HG03139 (cell line): ENCODE measurements around the gene EIPR1.
"Not testable (repeated sequence)": the region's sequence is repeated elsewhere in the genome, so short reads cannot be mapped to it uniquely, and the experiment has no call there.

Source experiments
- ATAC-seq: cut with Tn5 transposase; IDR thresholded peaks from one replicate; pipeline ENCODE4 v1.9.1; 2021; ENCODE audit not compliant: unreplicated experiment

EIPR1 gene

GRCh38 chr2:3403587-3404334 is 26.1 kb upstream of the EIPR1 start:
- ATAC-seq: peak; percentile 98

DNA sequence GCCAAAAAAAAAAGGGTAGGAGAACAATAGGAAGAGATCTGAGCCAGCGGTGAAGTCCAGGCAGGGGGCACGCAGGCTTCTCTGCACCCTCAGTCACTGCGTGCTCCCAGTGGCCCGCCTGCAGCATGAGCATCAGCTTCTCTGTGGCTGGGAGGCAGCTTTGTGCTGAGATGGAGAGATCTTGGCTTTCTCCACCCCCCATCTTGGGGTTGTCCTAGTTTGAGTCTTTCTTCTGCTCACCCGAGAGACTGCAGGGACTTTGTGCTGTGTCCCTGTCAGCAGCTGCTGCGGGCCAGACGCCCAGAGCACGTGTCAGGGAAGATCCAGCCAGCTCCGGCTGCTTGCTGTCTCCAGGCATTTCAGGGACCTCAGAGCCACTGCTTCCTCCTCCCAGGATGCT is 22.2 kb upstream of the EIPR1 start:
- ATAC-seq: no peak

DNA sequence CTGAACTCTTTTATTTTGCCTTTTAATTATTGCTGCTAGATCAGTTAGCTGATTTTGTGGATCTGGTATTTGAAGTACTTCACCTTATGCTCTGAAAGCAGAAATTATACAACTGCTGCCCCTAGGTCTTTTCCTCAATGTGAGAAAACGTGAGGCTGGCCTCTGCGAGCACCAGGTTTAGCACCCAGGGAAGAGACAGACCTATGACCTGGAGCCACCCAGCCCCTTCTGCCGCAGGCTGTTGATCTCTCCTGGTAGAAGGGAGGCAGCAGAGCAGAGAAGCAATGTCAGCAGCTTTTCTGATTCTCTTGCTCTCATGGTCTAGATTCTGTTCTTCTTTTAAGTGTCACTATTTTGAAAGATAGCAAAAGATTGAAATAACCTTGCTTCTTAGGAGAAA is 21.8 kb upstream of the EIPR1 start:
- no peak for ATAC-seq

DNA sequence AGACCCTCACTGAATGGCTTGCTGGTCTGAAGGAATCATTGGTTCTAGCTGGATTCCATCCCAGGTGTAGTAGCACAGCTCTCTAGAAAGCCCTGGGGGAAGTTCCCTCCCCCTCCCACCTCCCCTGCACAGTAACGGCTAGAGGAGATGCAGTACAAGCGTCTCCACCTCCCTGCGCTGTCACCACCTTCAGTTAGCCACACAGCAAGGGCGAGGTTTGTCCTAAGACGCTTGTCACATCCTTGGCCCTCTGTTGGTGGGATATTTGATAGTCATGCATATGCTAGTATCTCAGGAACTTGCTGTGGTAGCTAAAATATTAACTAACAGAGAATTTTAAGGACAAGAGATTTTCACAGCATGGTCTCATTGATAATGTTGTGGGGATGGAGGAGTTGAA is 21.2 kb upstream of the EIPR1 start:
- no peak for ATAC-seq

- ATAC-seq: no peak
These were observed 19.4 kb upstream of the EIPR1 start for GRCh38 chr2:3396920-3397559.

DNA sequence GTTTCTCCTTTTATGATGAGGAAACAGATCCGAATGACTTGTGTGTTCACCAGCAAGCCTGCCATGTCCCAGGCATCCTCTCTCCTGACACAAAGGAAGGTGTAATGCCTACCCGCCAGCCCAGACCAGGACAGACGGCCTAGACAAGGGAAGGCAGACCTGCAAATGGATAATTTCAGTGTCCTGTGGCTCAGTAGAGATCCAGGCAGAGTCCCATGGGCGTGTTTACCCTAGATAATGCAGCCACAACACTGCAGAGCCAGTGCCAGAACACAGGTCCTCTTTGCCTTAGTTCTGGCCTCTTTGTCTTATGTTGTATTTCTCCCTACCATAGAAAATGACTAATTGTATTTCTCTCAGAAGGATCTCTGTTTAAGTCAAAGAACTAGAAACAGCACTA is 14.6 kb upstream of the EIPR1 start:
- ATAC-seq: no peak

GRCh38 chr2:3390041-3390440 is 12.4 kb upstream of the EIPR1 start:
- ATAC-seq: no peak

DNA sequence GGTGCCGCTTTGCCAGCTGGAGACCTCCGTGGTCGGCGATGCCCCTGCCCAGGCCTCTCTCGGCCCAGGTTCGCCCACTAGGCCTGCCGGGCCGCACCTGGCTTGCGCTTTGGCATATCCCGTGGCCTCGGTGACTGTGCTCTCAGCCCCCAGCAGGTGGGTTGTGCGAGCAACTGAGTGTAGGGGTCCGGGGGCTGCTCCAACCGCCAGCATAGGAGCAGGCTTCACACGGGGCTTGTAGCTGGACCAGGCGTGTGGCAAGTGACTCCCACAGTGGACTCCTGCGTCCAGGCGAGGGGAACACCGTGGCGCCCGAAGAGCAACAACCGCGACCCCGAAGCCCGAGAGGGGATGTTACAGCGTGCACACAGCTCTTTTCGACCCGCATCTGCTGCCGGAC is 11.6 kb upstream of the EIPR1 start:
- ATAC-seq: no peak

DNA sequence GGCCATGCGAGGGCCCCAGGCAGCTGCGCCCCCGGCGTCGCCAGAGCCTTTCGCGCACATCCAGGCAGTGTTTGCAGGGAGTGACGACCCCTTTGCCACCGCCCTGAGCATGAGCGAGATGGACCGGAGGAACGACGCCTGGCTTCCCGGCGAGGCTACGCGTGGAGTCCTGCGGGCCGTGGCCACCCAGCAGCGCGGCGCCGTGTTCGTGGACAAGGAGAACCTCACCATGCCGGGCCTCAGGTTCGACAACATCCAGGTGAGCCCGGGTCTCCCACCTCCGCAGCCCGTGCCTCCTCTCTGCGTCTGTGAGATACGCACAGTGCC is 10.8 kb upstream of the EIPR1 start:
- ATAC-seq: no peak

DNA sequence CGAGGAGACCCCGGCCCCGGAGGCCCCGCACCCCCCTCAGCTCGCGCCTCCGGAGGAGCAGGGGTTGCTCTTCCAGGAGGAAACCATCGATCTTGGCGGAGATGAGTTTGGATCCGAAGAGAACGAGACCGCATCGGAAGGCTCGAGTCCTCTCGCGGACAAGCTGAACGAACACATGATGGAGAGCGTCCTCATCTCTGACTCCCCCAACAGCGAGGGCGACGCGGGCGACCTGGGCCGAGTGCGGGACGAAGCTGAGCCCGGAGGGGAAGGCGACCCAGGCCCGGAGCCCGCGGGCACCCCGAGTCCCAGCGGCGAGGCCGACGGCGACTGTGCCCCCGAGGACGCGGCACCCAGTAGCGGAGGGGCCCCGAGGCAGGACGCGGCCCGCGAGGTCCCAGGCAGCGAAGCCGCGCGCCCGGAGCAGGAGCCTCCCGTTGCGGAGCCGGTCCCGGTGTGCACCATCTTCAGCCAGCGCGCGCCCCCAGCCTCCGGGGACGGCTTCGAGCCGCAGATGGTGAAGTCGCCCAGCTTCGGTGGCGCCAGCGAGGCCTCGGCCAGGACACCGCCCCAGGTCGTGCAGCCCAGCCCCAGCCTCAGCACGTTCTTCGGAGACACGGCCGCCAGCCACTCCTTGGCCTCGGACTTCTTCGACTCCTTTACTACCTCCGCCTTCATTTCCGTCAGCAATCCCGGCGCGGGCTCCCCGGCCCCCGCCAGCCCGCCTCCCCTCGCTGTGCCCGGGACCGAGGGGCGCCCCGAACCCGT is 10.2 kb upstream of the EIPR1 start:
- no peak for ATAC-seq

GRCh38 chr2:3387011-3387410 is 9.4 kb upstream of the EIPR1 start:
- ATAC-seq: no peak

DNA sequence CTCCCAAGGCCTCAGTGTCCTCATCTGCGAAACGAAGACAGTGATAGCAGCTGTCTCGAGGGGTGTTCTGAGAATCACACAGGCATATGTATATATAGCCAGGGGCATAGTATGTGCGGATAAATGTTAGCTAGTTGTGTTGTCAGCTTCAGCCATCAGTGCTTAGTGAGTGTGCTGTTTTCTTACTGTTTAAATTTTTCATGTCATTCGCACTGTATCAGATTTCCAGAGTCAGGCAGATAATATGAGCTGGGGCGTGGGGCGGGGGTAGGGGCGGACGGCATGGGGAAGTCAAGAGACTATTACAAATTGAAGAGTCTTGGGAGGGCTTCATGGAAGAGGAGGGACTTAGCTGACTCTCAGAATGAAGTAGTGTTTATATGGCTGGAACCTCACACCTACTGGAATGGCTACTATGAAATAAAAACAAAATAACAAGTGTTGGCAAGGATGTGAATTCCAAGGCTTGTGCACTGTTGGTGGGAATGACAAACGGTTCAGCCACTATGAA is 8.9 kb upstream of the EIPR1 start:
- no peak for ATAC-seq

GRCh38 chr2:3379647-3380534 is 2.3 kb upstream of the EIPR1 start, which contains the start of gene TRAPPC12:
Gene TRAPPC12 (plus strand): TSS chr2:3379694. CDS start chr2:3387624, 7,930 bp downstream.
- peak; percentile 69 for ATAC-seq

DNA sequence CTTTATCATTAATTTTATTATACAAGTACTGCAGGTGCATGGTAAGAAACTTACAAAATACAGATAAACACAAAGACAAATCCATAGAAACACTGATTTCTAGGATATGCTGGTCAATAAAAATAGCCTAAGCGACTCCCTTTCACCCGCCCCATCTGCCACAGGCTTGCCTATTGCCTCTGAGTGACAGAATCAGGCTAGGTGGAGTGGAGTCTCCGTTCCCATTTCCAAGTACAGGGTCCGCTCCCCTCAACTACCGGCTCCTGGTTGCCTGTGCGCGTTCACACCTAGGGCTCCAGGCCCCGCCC is 1.7 kb upstream of the EIPR1 start:
- no peak for ATAC-seq

GRCh38 chr2:3377279-3377611 is 373 bp downstream of the EIPR1 start:
- ATAC-seq: peak; percentile 17

DNA sequence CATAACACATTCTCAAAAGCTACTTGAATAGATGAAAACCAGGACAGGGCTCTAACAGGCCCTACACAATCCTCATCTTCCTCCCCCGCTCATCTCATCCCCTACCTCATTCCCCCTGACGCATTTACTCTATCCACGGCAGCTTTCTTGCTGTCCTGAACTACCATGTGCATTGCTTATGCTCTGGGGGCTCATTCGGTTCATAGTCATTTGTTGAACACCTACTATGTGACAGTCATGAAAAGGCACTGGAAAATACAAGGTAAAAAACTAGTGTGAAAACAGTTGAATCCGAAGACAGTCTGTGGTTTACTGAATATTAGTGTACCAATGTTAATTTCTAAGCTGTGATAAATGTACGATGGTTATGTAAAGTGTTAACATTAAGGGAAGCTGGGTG is 797 bp downstream of the EIPR1 start:
- no peak for ATAC-seq

GRCh38 chr2:3369340-3370181 is 8.1 kb downstream of the EIPR1 start:
- ATAC-seq: not testable (repeated sequence)

- ATAC-seq: no peak
These were observed 9.3 kb downstream of the EIPR1 start for GRCh38 chr2:3368261-3368722.

DNA sequence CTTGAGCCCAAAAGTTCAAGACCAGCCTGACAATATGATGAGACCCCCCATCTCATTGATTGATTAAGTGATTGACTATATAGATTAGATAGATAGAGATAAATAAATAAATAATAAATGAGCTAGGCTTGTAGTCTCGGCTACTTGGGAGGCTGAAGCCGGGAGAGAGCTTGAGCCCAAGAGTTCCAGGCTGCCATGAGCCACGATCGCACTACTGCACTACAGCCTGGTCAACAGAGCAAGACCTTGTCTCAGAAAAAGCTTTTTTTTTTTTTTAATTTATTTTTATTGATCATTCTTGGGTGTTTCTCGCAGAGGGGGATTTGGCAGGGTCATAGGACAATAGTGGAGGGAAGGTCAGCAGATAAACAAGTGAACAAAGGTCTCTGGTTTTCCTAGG is 12.4 kb downstream of the EIPR1 start:
- ATAC-seq: no peak
